GM23248 (cell line): ENCODE measurements around the gene CHM.
"Not testable (repeated sequence)": the region's sequence is repeated elsewhere in the genome, so short reads cannot be mapped to it uniquely, and the experiment has no call there.

Source experiments
- EZH2 ChIP-seq: fragments of 200-600 bp; sonication (generic); IDR thresholded peaks from 2 replicates; pipeline ENCODE4 v1.6.1; 2018; ENCODE audit warnings: antibody characterized with exemption, mild to moderate bottlenecking; ENCODE audit not compliant: insufficient read depth, poor library complexity, severe bottlenecking
- EZH2phosphoT487 ChIP-seq: fragments of 200-600 bp; sonication (generic); IDR thresholded peaks from 2 replicates; pipeline ENCODE4 v1.6.1; 2018; ENCODE audit warnings: antibody characterized with exemption, moderate library complexity, mild to moderate bottlenecking, low read depth; ENCODE audit not compliant: insufficient read depth

DNA sequence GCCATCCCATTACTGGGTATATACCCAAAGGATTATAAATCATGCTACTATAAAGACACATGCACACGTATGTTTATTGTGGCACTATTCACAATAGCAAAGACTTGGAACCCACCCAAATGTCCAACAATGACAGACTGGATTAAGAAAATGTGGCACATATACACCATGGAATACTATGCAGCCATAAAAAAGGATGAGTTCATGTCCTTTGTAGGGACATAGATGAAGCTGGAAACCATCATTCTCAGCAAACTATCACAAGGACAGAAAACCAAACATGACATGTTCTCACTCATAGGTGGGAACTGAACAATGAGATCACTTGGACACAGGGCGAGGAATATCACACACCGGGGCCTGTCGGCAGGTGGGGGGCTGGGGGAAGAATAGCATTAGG lies 39.5 kb downstream of the CHM start:
- TF ChIP-seq EZH2, EZH2phosphoT487: not testable (repeated sequence)
